MG63 (cell line): ENCODE results near the gene FAH. TPM values are rescaled to one million over a fixed set of nuclear protein-coding genes. Genes with fewer than 3 reads are reported as not detected.

Experiments
- DNase-seq: peaks from one replicate; pipeline ENCODE4 v3.0.0-alpha.2; 2020
- H3K27me3 ChIP-seq: fragments of 250-450 bp; sonication (Bioruptor Pico); 2 replicates; pipeline ENCODE4 v1.5.1; 2020; ENCODE audit warnings: mild to moderate bottlenecking, moderate library complexity
- H3K36me3 ChIP-seq: fragments of 250-450 bp; sonication (Bioruptor Pico); 2 replicates; pipeline ENCODE4 v1.5.1; 2020; ENCODE audit warnings: mild to moderate bottlenecking, moderate library complexity
- H3K4me3 ChIP-seq: fragments of 250-450 bp; sonication (Bioruptor Pico); 2 replicates; pipeline ENCODE4 v1.5.1; 2020; ENCODE audit warnings: mild to moderate bottlenecking, moderate library complexity
- H3K9me3 ChIP-seq: fragments of 250-450 bp; sonication (Bioruptor Pico); 2 replicates; pipeline ENCODE4 v1.5.1; 2020; ENCODE audit warnings: mild to moderate bottlenecking, moderate library complexity
- total RNA-seq: library from RNA; depleted of rRNA; stranded (reverse); fragments of >200 nt; shearing (Covaris generic); gene quantifications from 2 replicates; pipeline ENCODE4 v1.2.3, GENCODE V29; 2014; ENCODE audit warnings: low replicate concordance

Gene FAH
- total RNA-seq, 1 experiment from 2014 or later, result 93.3 TPM

DNA sequence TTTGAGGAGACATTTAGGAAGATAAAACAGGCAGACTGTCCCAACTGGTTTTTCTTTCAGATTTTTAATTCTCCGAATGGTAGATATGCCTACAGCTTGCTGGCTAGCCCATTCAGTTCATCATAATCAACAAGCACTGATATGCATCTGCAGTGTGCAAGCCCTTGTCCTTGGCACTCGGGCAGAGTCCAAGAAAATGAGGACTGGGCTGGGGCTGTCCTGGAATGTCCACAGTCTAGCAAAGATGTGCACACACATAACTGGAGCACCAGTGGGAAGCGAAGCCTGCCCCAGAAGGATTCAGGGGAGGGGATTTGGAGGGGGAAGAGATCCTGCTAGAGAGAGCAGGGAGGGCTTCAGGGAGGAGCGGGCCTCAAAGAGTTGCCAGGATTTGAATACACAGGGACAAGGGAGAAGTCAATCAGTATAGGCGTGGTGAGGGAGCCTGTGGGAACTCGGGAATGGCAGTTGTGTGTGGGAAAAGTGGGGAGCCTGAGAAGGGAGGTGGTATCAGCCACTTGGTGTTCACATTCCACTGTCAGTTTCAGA lies 8.7 kb downstream of the FAH start:
- no peaks in the 10 kb centered on the region for H3K27me3 ChIP-seq
- no peak overlapping the region for H3K4me3 ChIP-seq
- peaks cover 61% of the 10 kb centered on the region for H3K36me3 ChIP-seq
- no peak for DNase-seq
- no peaks in the 10 kb centered on the region for H3K9me3 ChIP-seq

DNA sequence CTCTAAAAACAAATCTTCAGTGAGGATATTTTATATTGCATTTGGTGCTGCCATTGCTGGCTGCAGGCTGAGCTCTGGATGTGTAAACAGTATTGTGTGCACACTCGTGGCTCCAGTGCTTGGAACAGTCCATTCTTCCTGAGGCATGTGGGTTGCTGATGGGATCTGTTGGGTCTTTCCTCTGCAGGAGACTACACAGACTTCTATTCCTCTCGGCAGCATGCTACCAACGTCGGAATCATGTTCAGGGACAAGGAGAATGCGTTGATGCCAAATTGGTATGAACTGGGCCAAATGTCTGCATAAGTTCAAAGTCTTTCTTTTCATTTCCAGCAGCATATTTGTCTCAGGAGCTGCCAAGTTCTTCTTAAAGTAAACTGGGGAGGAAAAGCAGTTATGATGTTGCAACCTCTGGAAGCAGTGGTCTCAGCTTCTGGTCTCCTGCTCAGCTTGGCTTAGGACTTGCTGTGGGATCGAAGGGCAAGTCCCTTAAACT lies 9.3 kb downstream of the FAH start:
- H3K27me3 ChIP-seq, result no peaks in the 10 kb centered on the region
- H3K36me3 ChIP-seq, result peaks cover 59% of the 10 kb centered on the region
- no peak overlapping the region for H3K4me3 ChIP-seq
- DNase-seq, result no peak
- H3K9me3 ChIP-seq, result no peaks in the 10 kb centered on the region

DNA sequence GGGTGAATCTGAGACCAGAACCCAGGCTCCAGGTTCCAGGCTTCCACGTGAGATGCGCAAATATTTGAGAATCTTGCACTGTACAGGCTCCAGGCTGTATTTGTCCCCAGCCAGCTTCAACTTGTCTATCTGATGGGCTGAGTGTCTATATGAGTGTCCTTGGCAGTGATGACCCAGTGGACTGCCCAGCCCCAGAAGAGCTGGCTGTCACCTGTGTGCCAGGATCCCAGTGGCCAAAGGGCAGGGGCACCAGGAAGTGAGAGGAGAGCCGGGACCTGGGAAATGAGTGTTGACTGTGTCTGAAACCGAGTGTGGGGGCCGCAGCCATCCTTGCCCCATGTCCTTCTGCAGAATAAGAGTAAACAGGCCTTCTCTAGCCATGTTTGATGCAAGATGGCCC lies 10.4 kb downstream of the FAH start:
- Histone ChIP-seq H3K36me3 (peaks cover 54% of the 10 kb centered on the region), H3K9me3 (no peaks in the 10 kb centered on the region), H3K4me3 (no peak overlapping the region), H3K27me3 (no peaks in the 10 kb centered on the region)
- DNase-seq, result no peak

DNA sequence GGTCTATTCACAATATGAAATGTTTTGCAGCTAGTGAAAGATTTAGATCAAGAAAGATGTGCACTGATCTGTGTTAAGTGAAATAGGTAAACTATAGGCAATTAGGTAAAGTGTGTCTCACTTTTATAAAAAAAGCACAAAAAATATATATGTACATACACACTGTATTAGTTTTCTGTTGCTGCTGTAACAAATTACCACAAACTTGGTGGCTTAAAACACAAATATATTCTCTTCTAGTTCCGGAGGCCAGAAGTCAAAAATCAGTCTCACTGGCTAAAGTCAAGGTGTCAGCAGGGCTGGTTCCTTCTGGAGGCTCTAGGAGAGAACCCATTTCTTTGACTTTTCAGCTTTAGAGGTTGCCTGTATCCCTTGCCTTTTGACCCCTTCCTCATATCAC lies 11.1 kb downstream of the FAH start:
- Histone ChIP-seq H3K36me3 (peaks cover 53% of the 10 kb centered on the region), H3K4me3 (no peak overlapping the region), H3K9me3 (no peaks in the 10 kb centered on the region), H3K27me3 (no peaks in the 10 kb centered on the region)
- DNase-seq, result no peak

DNA sequence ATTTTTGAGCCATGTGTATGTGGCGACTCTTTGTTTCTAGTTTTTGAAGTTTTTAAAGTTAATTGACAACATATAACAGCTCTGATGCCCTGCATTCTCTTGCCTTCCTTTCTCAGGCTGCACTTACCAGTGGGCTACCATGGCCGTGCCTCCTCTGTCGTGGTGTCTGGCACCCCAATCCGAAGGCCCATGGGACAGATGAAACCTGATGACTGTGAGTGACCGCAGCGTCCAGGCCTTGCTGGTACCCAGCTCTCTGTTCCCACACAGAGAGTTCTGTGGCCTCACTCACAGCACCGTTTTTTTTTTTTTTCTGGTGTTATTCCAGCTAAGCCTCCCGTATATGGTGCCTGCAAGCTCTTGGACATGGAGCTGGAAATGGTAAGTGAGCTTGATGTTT lies 15.1 kb downstream of the FAH start:
- no peak for DNase-seq
- H3K27me3 ChIP-seq, result no peaks in the 10 kb centered on the region
- no peak overlapping the region for H3K4me3 ChIP-seq
- no peaks in the 10 kb centered on the region for H3K9me3 ChIP-seq
- peaks cover 45% of the 10 kb centered on the region for H3K36me3 ChIP-seq

DNA sequence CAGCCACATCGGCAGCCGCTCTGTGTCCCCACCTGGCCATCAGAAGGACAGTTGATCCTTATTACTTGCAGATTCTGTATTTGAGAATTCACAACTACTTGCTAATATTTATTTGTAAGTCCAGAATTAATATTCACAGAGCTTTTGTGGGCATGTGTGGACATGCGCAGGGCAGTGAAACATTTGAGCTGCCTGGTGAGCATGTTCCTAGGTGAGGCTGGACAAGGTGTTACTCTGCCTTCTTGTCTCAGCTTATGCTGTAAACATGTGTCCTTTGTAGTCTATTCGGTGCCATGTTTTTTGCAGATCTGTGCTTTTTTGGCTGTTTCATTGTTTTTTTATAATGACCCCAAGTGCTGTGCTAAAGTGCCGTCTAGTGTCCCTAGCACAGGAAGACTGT lies 15.6 kb downstream of the FAH start:
- Histone ChIP-seq H3K9me3 (no peaks in the 10 kb centered on the region), H3K36me3 (peaks cover 45% of the 10 kb centered on the region), H3K27me3 (no peaks in the 10 kb centered on the region), H3K4me3 (no peak overlapping the region)
- DNase-seq, result no peak

DNA sequence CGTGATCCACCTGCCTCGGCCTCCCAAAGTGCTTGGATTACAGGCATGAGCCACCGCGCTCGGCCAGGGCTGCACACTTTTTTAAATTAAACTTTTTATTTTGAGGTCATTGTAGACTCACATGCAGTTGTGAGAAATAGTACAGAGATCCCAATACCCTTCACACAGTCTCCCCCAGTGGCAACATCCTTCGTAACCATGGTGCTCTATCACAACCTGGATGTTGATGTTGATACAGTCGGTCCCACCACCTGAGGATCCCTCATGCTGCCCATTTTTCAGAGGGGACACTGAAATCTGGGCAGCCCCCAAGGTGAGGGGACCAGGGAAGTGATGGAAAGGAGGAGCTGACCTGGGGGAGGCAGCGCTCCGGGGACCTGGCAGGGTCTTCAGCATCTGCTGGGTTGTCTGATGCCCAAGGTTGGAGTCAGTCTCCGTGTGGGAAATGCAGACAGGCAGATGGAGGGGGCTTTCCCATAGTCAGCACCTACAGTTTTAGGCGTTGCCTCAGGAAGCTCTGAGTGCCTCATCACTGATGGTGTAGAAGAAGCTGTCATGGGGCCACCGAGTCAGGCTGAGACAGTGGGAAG lies 17.1 kb downstream of the FAH start:
- H3K9me3 ChIP-seq, result no peaks in the 10 kb centered on the region
- no peaks in the 10 kb centered on the region for H3K27me3 ChIP-seq
- DNase-seq, result no peak
- peaks cover 43% of the 10 kb centered on the region for H3K36me3 ChIP-seq
- no peak overlapping the region for H3K4me3 ChIP-seq

DNA sequence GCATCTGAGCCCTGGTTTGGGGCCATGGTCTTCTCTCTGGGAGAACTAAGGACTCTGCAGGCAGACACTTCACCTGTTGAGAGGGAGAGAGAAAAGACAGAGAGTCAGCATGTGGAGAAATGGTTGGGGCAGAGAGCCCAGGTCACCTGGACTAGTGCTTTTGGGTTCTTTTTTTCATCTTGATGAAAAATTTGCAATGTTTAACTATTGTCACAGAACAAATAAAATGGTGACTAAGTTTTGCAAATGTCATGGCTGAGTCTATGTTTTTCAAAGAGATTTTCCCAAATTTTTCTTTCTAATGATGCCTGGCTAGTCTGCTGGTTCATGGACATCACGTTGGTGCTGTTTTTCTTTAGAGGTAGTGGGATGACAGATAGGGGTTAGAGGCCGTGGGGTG lies 17.8 kb downstream of the FAH start:
- no peak for DNase-seq
- no peak overlapping the region for H3K4me3 ChIP-seq
- no peaks in the 10 kb centered on the region for H3K9me3 ChIP-seq
- no peaks in the 10 kb centered on the region for H3K27me3 ChIP-seq
- peaks cover 51% of the 10 kb centered on the region for H3K36me3 ChIP-seq

DNA sequence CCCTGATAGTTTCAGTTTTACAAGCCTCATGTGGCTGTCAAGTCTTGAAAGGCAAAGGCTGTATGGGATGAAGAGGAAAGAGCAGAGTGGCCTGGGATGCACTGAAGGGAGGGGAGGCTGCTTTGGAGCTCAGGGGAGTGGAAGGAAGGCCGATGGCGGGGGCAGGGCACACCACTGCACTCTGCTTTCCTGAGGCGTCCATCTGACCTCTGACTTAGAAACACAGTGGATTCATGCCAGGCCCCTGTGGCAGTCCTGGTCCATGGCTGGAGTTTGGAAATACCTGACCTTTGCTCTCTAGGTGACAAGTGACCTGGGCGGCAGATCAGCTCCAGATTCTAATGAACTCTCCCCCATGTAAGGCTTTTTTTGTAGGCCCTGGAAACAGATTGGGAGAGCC lies 19.0 kb downstream of the FAH start:
- Histone ChIP-seq H3K9me3 (no peaks in the 10 kb centered on the region), H3K4me3 (no peak overlapping the region), H3K27me3 (no peaks in the 10 kb centered on the region), H3K36me3 (peaks cover 55% of the 10 kb centered on the region)
- no peak for DNase-seq

DNA sequence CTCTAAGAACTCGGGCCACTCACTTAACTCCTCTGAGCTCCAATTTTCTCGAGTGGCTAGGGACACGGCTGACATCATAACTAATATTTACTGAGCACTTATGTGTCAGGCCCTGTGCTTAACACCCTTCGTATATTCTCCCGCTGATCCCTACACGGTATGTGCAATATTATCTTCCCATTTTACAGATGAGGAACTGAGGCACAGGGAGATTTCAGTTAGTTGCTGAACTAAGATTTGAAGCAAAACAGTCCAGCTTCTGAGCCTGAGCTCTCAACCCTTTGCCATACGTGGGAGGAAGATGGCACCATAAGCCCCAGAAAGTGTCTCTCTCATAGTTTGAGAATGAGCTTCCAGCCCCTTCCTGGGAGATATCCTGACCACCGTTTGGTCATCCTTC lies 19.6 kb downstream of the FAH start:
- Histone ChIP-seq H3K36me3 (peaks cover 59% of the 10 kb centered on the region), H3K4me3 (no peak overlapping the region), H3K9me3 (0 out of 2 replicates have a peak, but pooled peaks cover 2% of the 10 kb centered on the region), H3K27me3 (no peaks in the 10 kb centered on the region)
- no peak for DNase-seq

DNA sequence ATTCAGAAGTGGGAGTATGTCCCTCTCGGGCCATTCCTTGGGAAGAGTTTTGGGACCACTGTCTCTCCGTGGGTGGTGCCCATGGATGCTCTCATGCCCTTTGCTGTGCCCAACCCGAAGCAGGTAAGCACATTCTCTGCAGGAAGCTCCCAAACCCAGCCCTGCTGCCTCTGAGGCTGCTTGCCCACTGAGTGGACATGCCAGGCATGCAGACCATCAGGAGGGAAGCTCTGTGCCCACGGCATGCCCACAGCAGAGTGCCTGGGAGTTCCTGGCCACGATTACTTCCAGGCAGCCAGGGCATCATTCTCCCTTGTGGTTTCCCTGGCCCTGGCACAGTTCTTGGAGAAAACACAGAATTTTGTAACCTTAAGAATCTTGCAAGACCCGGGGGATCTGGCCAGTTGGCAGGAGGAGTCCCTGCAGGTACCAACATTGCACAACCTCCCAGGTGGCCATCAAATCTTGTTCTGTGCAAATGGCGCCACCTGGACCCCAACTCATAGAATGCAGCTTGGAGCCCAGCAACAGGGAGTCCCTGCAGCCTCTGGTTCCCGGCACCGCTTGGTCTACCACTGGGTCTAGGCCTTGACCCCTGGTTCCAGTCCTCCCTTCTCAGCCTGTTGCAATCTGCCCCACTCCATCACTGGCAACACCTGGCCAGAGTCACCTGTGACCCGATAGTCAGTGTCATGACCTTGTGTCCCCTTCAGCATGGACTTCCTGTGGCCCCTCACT lies 20.4 kb downstream of the FAH start:
- Histone ChIP-seq H3K27me3 (no peaks in the 10 kb centered on the region), H3K4me3 (no peak overlapping the region), H3K36me3 (peaks cover 64% of the 10 kb centered on the region), H3K9me3 (0 out of 2 replicates have a peak, but pooled peaks cover 2% of the 10 kb centered on the region)
- peak; percentile 59 for DNase-seq

DNA sequence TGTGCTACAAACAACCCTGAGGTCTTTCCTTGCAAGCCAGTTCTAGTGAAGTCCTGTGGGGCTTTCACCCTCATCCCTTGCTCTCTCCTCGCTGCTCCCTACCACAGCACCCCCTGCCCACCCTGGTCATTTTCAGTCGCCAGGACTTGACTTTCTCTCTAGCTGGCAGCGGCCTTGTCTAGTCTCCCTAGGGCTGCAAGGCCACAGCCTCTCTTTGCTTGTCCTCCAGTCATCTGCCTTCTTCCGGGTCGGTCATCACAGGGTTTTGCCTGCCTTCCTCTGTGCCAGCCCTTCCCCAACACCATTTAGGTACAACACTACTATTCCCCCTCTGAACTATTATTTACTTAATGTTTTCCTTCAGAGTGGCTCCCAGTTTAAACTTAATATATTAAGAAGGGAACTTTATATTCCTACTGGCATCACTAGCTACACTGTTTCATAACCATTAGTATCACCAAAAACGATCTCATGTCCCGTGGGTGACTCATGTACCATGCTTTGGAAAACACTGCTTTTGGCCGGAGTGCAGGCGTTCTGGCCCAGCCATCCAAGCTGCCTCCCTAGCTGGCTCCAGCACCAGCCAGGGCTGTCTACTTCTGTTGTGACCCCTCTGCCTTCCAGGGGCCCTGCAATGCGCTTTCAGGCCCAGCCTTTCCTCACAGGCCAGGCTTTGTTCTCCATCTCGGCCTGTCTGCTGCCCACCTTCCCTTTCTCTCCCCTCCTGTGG lies 21.4 kb downstream of the FAH start:
- no peaks in the 10 kb centered on the region for H3K27me3 ChIP-seq
- H3K9me3 ChIP-seq, result peaks cover 5% of the 10 kb centered on the region
- H3K36me3 ChIP-seq, result peaks cover 65% of the 10 kb centered on the region
- DNase-seq, result peak; percentile 92
- no peak overlapping the region for H3K4me3 ChIP-seq

DNA sequence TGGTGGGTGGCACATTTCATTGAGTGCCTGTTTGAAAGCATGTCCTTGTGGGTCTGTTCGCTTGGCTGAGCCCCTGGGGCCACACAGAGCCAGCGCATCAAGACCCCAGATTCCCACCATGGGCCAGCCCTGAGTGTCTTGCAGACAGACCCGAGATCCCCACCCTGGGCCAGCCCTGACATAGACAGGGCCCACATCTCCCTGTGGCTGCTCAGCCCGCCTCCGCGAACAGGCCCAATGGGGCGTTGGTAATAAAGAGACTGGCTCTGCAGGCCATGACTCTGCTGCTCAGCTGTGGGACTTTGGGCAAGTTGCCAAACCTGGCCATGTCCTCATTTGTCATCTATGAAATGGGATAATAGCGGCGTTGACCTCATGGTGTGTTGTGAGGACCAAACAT lies 22.6 kb downstream of the FAH start:
- H3K27me3 ChIP-seq, result no peaks in the 10 kb centered on the region
- peaks cover 64% of the 10 kb centered on the region for H3K36me3 ChIP-seq
- H3K9me3 ChIP-seq, result peaks cover 5% of the 10 kb centered on the region
- no peak for DNase-seq
- no peak overlapping the region for H3K4me3 ChIP-seq

DNA sequence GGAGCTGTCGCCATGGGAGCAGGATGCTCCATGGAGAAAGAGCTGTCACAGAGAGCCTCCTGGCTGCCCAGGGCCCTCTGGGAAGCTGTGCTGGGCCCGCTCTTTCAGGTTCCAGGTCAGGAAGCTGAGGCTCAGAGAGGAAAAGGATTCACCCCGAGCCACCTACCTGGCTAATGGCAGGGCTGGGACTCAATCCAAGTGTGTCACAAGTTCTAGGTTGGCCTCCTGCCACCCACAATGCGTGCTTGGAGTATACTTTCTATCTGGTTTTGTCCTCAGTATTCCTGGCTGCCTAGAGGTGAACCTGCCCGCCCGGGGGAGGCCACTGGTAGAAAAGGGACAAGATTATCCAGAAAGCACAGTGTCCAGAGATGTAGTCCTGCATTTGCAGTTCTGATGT lies 23.6 kb downstream of the FAH start:
- H3K36me3 ChIP-seq, result peaks cover 69% of the 10 kb centered on the region
- H3K9me3 ChIP-seq, result peaks cover 5% of the 10 kb centered on the region
- H3K4me3 ChIP-seq, result no peak overlapping the region
- no peak for DNase-seq
- H3K27me3 ChIP-seq, result no peaks in the 10 kb centered on the region

DNA sequence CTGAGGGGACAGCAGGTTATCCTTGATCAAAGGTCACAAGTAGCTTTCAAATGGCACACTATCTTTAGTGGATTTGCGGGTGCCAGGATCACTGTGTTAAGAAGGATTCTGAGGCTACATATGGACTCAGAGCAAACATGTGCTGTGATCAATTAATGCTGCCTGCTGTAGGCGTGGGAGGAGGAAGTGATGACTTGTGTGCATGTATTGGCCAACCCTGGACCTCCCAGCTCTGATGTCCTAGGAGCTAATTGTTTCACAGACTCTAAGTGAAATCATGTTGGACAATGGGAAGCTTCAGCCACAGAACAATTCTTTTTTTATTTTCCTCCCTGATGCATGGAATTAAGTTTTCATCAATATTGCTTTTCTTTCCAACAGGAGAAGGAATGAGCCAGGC lies 24.4 kb downstream of the FAH start:
- H3K27me3 ChIP-seq, result no peaks in the 10 kb centered on the region
- DNase-seq, result no peak

DNA sequence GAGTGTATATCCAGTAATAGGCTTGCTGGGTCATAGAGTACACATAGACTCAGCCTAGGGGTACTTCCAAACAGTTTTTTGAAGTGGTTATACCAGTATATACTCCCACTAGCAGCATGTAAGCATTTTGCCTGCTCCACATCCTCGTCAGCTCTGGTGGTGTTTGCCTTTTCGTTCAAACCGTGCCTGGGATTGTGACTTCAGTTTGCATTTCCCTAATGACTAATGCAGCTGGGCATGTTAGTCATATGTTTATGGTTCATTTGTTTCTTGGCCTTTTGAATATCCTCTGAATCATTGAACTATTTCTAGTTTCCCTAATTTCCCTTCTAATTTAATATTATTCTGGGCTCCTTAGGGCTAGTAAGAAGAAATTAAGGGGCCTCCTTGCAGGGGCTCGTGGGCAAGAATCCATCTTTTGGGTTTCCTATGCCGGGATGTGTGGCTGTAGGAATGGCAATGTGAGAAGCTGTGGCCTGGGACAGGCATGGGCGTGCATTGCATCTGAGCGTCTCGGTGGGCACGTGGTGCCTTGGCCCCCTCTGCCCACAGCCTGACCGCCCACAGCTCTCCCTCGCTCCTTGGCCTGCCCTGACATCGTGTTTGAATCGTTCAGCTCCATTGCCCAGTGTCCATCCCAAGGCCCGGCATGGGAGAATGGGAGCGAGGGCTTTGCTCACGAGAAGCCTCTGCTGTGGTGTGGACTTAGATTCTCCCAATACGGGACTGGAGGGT lies 26.4 kb downstream of the FAH start:
- H3K4me3 ChIP-seq, result no peak overlapping the region
- peak; percentile 84 for DNase-seq
- peaks cover 5% of the 10 kb centered on the region for H3K9me3 ChIP-seq
- peaks cover 68% of the 10 kb centered on the region for H3K36me3 ChIP-seq
- no peaks in the 10 kb centered on the region for H3K27me3 ChIP-seq

More for the DNA sequence above, 24.4 kb downstream of the FAH start:
- no peak overlapping the region for H3K4me3 ChIP-seq
- peaks cover 70% of the 10 kb centered on the region for H3K36me3 ChIP-seq
- H3K9me3 ChIP-seq, result peaks cover 5% of the 10 kb centered on the region

DNA sequence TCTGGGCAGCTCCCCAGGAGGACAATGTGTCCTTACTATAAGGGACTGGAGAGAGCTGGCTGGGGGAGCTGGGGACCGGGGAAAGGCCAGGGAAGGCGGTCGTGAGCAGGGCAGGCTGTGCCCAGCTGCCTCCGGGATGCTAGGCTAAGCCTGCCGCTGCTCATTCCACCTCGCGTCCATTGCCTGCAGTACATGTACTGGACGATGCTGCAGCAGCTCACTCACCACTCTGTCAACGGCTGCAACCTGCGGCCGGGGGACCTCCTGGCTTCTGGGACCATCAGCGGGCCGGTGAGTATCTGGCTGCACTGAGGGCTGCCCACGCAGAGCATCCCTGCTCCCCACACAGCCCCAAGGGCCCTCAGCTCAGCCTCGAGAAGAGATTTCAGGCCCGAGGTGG lies 27.1 kb downstream of the FAH start:
- no peak overlapping the region for H3K4me3 ChIP-seq
- H3K9me3 ChIP-seq, result peaks cover 5% of the 10 kb centered on the region
- H3K36me3 ChIP-seq, result peaks cover 72% of the 10 kb centered on the region
- DNase-seq, result no peak
- no peaks in the 10 kb centered on the region for H3K27me3 ChIP-seq
